Measurements from ENCODE around the gene DUSP12.

The DUSP12 gene

DNA sequence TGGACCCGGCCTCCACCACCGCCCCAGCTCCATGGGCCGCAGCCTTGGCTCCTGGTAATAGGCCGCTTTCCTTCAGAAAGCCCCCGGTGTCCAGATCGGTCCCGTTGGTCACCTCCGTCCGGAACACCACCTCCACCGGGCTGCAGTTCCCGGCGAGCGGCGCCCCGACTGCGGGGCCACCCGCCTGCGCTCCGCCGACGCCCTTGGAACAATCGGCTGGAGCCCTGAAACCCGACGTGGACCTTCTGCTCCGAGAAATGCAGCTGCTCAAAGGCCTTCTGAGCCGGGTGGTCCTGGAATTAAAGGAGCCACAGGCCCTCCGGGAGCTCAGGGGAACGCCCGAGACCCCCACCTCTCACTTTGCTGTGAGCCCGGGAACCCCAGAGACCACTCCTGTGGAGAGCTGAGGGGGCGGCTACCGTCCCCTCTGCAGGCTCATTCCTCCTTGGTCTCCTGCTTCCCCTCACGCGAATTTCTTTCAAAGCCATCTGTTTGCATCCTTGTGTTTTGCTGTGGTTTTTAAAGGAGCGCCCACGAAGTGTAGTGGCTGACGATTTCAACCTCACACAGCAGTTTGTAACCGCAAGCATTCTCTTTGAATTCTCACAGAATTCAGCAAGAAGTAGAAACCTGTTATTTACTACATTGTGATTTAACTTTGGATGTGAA is 22.2 kb upstream of the DUSP12 start:
- DNase-seq (ENCODE audit: low read depth) = peak; percentile 74
- peak overlapping the region; percentile 85 for H3K4me3 ChIP-seq (ENCODE audit: control insufficient read depth, low read depth, low read length)
- TF ChIP-seq, protein P1, sequence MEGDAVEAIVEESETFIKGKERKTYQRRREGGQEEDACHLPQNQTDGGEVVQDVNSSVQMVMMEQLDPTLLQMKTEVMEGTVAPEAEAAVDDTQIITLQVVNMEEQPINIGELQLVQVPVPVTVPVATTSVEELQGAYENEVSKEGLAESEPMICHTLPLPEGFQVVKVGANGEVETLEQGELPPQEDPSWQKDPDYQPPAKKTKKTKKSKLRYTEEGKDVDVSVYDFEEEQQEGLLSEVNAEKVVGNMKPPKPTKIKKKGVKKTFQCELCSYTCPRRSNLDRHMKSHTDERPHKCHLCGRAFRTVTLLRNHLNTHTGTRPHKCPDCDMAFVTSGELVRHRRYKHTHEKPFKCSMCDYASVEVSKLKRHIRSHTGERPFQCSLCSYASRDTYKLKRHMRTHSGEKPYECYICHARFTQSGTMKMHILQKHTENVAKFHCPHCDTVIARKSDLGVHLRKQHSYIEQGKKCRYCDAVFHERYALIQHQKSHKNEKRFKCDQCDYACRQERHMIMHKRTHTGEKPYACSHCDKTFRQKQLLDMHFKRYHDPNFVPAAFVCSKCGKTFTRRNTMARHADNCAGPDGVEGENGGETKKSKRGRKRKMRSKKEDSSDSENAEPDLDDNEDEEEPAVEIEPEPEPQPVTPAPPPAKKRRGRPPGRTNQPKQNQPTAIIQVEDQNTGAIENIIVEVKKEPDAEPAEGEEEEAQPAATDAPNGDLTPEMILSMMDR (IDR thresholded peaks at IDR 0.05; ENCODE audit: control insufficient read depth, insufficient read depth, low read depth, low read length, missing control alignments) = no peak

DNA sequence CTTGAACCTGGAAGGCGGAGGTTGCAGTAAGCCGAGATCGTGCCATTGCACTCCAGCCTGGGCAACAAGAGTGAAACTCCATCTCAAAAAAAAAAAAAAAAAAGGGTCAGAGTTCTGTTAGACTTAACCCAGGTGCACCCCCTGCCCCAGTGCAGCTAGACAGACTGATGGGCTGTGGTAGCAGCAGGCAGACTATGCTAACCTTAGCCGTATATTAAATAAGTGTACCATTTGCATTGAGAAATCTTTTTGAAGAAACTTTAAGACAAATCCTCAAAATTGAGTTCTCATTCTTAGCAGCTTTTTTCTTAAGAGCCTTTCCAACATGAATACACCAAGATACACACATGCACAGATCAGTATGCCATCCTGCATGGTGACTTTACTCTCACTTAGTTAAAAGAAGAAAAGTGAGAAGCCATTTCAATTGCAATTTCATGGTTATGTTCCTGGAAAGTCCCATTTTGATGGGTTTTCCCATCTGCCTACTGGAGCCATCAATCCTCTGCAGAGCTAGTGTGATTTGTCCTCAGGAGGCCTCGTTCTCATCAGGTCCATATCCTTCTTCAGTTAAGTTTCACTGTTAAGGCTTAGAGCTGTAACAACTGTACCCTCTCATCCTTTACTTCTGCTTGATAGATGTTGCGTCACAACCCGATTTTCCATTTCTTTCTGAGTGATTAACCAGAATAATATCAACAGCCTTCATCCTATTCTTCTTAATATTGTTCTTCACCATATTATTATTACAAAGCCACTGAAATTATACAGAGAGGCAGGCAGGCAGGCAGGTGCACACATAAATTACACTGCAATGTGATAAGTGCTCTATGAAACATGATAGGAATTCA is 21.0 kb upstream of the DUSP12 start:
- DNase-seq (ENCODE audit: low read depth) = no peak
- TF ChIP-seq, protein P1 (IDR thresholded peaks at IDR 0.05; ENCODE audit: control insufficient read depth, insufficient read depth, low read depth, low read length, missing control alignments) = no peak
- no peak overlapping the region for H3K4me3 ChIP-seq (ENCODE audit: control insufficient read depth, low read depth, low read length)

DNA sequence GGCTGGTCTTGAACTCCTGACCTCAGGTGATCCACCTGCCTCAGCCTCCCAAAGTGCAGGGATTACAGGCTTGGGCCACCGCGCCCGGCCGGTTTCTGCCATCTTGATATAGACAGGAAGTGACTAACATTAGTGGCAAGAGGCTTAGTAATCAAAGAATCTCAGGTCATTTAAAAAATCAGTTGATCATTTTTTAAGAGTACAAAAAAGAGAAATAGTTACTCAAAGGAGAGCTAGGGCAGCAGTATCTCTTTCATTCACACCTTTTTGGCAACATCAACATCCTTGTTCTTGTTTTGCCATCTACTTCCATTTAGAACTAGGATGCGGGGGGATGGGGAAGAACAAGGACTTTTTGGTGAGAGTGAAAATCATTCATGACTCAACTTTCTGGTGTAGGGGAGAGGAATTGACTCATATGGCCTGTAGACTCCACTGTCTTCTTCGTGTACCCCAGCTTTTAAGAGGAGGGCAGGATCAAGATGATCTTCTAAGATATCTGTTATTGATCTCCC is 19.5 kb upstream of the DUSP12 start:
- H3K4me3 ChIP-seq (ENCODE audit: control insufficient read depth, low read depth, low read length) = no peak overlapping the region
- DNase-seq (ENCODE audit: low read depth) = no peak

DNA sequence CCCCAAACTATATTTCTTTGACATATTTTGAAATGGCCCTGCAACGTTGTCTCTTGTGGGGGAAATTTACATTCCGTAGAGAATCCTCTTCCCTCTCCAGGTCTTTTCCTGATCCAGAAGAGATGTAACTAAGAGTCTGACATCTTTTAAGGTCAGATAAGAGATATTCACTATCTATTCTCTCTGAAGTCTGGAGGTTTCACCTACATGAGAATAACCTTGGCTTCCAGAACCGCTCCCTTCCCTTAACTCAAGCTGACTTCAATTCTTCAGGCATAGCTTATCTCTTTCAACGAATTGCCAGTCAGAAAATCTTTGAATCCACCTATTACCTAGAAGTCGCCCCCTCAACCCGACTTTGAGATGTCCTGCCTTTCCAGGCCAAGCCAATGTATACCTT is 18.3 kb upstream of the DUSP12 start:
- no peak overlapping the region for H3K4me3 ChIP-seq (ENCODE audit: control insufficient read depth, low read depth, low read length)
- TF ChIP-seq, protein P1 (IDR thresholded peaks at IDR 0.05; ENCODE audit: control insufficient read depth, insufficient read depth, low read depth, low read length, missing control alignments) = no peak
- no peak for DNase-seq (ENCODE audit: low read depth)

More for the DNA sequence above, 19.5 kb upstream of the DUSP12 start:
- TF ChIP-seq, protein P1 (IDR thresholded peaks at IDR 0.05; ENCODE audit: control insufficient read depth, insufficient read depth, low read depth, low read length, missing control alignments) = no peak

DNA sequence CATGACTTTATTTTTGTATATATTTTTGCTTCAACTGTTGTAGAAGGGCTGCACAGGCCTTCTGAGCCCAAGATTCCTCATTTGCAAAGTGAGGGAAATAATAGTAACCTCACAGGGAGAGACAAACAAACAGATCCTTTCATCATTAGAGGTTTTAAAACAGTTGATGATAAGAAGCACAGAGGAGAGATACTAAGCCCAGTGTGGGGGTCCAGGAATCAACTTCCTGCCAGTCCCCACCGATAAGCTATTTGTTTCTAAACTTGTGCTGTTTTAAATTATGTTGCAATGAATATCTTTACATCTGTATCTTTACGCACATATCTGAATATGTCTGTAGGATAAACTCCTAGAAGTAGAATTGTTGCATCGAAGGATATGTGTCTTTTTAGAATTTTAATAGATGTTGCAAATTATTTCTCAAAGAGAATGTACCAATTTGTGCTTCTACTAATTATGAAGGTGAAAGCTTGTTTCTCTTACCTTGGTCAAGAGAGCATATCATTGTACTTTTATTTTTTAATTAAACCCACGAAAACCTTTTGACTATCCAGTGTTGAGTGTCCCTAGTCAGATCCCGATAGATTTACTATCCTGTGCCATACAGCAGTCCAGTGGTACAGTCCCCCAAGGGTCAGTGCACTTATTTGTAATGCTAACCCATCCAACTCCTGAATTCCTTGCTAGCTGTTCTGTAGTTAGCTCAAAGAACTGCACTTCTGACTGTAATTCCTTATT is 17.4 kb upstream of the DUSP12 start:
- TF ChIP-seq, protein P1 (IDR thresholded peaks at IDR 0.05; ENCODE audit: control insufficient read depth, insufficient read depth, low read depth, low read length, missing control alignments) = no peak
- no peak for DNase-seq (ENCODE audit: low read depth)
- no peak overlapping the region for H3K4me3 ChIP-seq (ENCODE audit: control insufficient read depth, low read depth, low read length)

DNA sequence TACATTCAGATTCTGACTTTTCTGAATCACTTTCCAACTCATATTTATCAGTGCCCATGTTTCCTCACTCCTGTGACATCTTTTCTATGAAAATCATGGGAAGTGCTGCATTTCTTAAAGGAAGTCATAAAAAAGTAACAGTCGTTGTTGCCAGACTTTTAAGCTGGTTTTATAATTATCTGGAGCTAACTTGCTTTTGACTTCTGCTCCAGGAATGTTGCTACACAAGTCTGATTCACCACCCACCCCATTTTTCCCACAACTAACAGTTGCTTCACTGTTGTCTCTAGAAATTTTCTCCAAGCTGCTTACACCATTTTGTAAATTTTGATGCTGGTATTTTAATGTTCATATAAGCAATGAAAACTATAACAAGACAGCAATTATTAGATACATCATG is 16.1 kb upstream of the DUSP12 start:
- peak; percentile 94 for DNase-seq (ENCODE audit: low read depth)
- H3K4me3 ChIP-seq (ENCODE audit: control insufficient read depth, low read depth, low read length) = no peak overlapping the region
- TF ChIP-seq, protein P1 (IDR thresholded peaks at IDR 0.05; ENCODE audit: control insufficient read depth, insufficient read depth, low read depth, low read length, missing control alignments) = no peak

All from AG09309 (cell line).